PC-3 (cell line): Measurements from ENCODE around the gene TSPAN17. TPM values are rescaled to one million over a fixed set of nuclear protein-coding genes. Genes with fewer than 3 reads are reported as not detected.

ENCODE experiments used
- ATAC-seq: fragments of 200-7000 bp; cut with Tn5 transposase; 2 replicates; pipeline ENCODE4 v1.9.1; 2020; ENCODE audit warnings: mild to moderate bottlenecking, moderate library complexity
- BruUV-seq: library from RNA; stranded (reverse); fragments of 400-500 nt; replicated peaks from 2 replicates; lab custom pipeline; 2021; lab: Mats Ljungman, UMichigan
- CTCF ChIA-PET: fragments of 300-600 bp; sonication (Branson Sonifier 250); formaldehyde crosslinking; loops from one replicate; lab custom pipeline; 2022; ENCODE audit warnings: antibody characterized with exemption; lab: Charles Lee
- POLR2A ChIA-PET: fragments of 300-600 bp; sonication (Branson Sonifier 250); formaldehyde crosslinking; loops from one replicate; lab custom pipeline; 2022; ENCODE audit warnings: antibody characterized with exemption; ENCODE audit not compliant: unreplicated experiment; lab: Charles Lee
- DNase-seq: peaks from one replicate; pipeline ENCODE4 v3.0.0-alpha.2; 2015
- H2AFZ ChIP-seq: fragments of 300-600 bp; sonication (generic); 2 replicates; pipeline ENCODE4 v1.6.0; 2016; ENCODE audit warnings: antibody characterized with exemption, low read length
- H3F3A ChIP-seq: fragments of 300-600 bp; sonication (generic); one replicate; pipeline ENCODE4 v1.6.0; 2017; ENCODE audit warnings: antibody characterized with exemption, low read length, control low read depth, mild to moderate bottlenecking; ENCODE audit not compliant: unreplicated experiment
- H3K27ac ChIP-seq: fragments of 300-600 bp; sonication (generic); 2 replicates; pipeline ENCODE4 v1.5.1; 2016; ENCODE audit warnings: mild to moderate bottlenecking, low read length
- H3K27me3 ChIP-seq: fragments of 300-600 bp; sonication (generic); 2 replicates; pipeline ENCODE4 v1.6.1; 2016; ENCODE audit warnings: low read length, mixed read lengths
- H3K36me3 ChIP-seq: fragments of 300-600 bp; sonication (generic); 2 replicates; pipeline ENCODE4 v1.6.1; 2016; ENCODE audit warnings: low read depth, mixed run types, low read length, mixed read lengths
- H3K4me1 ChIP-seq: fragments of 300-600 bp; sonication (generic); 2 replicates; pipeline ENCODE4 v1.5.1; 2016; ENCODE audit warnings: low read length; ENCODE audit not compliant: insufficient read depth
- H3K4me2 ChIP-seq: fragments of 300-600 bp; sonication (generic); 2 replicates; pipeline ENCODE4 v1.6.0; 2016; ENCODE audit warnings: low read length
- H3K4me3 ChIP-seq: fragments of 300-600 bp; sonication (generic); 2 replicates; pipeline ENCODE4 v1.5.1; 2016; ENCODE audit warnings: mild to moderate bottlenecking, low read length, mixed read lengths
- H3K79me2 ChIP-seq: fragments of 300-600 bp; sonication (generic); 2 replicates; pipeline ENCODE4 v1.6.1; 2017; ENCODE audit warnings: low read length, mixed read lengths
- H3K9ac ChIP-seq: fragments of 300-600 bp; sonication (generic); 2 replicates; pipeline ENCODE4 v1.6.0; 2016; ENCODE audit warnings: mild to moderate bottlenecking, low read length
- H3K9me2 ChIP-seq: fragments of 300-600 bp; sonication (generic); replicated peaks from 2 replicates; pipeline ENCODE4 v1.6.1; 2016; ENCODE audit warnings: mixed run types, low read length, mixed read lengths
- H3K9me3 ChIP-seq: fragments of 300-600 bp; sonication (generic); 2 replicates; pipeline ENCODE4 v1.6.1; 2016; ENCODE audit warnings: low read length, mixed read lengths
- H4K20me1 ChIP-seq: fragments of 300-600 bp; sonication (generic); 2 replicates; pipeline ENCODE4 v1.6.1; 2016; ENCODE audit warnings: low read length, mixed read lengths
- EZH2 ChIP-seq: fragments of 300-600 bp; sonication (generic); IDR thresholded peaks from one replicate; pipeline ENCODE4 v1.6.1; 2017; ENCODE audit warnings: antibody characterized with exemption, mild to moderate bottlenecking, low read length; ENCODE audit not compliant: unreplicated experiment
- EZH2phosphoT487 ChIP-seq: fragments of 300-600 bp; sonication (generic); IDR thresholded peaks from 2 replicates; pipeline ENCODE4 v1.6.1; 2018; ENCODE audit warnings: mild to moderate bottlenecking, antibody characterized with exemption, low read length, borderline replicate concordance
- intact Hi-C: fragments of 100-400 bp; cut with micrococcal nuclease; formaldehyde crosslinking; loops from 2 replicates; pipeline ENCODE4 v1.9.0; 2023
- total RNA-seq: library from RNA; depleted of rRNA; stranded (reverse); fragments of >200 nt; gene quantifications from 2 replicates; pipeline ENCODE4 v1.2.3, GENCODE V29; 2014
- TF ChIP-seq, protein P1 (sequence below): fragments of 300-600 bp; sonication (generic); conservative IDR thresholded peaks from 2 replicates; pipeline ENCODE4 v1.5.1; 2017; ENCODE audit warnings: antibody characterized with exemption, low read depth, mild to moderate bottlenecking, low read length

TSPAN17 gene
- total RNA-seq, 1 experiment from 2014 or later, result 47.3 TPM

DNA sequence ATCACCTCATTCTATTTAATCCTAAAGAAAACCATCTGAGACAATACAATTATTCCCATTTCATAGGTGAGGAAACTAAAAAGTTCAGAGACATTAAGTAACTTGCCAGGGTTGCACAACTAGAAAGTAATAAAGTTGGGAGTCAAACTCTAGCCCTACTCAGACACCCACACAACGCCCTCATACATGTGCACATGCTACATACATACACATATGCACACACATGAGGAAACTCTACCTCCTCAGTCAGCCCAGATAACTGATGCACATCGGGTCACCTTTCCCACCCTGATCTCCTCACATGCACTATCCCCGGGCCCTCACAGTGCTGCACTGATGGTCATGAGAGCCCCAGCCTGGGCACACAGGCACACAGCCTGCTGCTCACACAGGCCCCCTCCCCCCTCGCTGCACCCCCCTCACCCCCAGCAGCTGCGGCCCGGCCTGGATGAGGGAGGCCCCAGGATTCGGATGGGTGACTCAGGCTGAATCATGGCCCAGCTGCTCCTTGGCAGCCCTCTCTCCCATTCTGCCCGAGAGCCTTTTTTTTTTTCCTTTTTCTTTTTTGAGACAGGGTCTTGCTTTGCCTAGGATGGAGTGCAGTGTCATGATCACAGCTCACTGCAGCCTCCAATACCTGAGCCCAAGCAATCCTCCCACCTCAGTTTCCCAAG, 32.3 kb upstream of the TSPAN17 start:
- Histone ChIP-seq H4K20me1 (no peaks in the 10 kb centered on the region), H3K9ac (no peak overlapping the region), H3K4me1 (peaks cover 22% of the 10 kb centered on the region), H3K9me2 (no peaks in the 10 kb centered on the region), H3K27ac (no peak overlapping the region), H3K79me2 (no peaks in the 10 kb centered on the region), H3K9me3 (no peaks in the 10 kb centered on the region), H3K36me3 (no peaks in the 10 kb centered on the region), H3K4me3 (no peak overlapping the region), H3F3A (no peaks in the 10 kb centered on the region), H2AFZ (no peak overlapping the region), H3K27me3 (peaks cover 6% of the 10 kb centered on the region), H3K4me2 (peak overlapping the region; percentile 32; the same call in 1 of the 2 replicates)
- ChIA-PET CTCF (interaction anchor here (0.7 to 0.9 kb wide), 2 partner anchors 15 to 46 kb away, joined by 5 to 7 read pairs; partner anchors contain the start of genes EIF4E1B and SNCB), POLR2A (no interaction called here)
- BruUV-seq, result no TSS peak
- TF ChIP-seq, protein P1, sequence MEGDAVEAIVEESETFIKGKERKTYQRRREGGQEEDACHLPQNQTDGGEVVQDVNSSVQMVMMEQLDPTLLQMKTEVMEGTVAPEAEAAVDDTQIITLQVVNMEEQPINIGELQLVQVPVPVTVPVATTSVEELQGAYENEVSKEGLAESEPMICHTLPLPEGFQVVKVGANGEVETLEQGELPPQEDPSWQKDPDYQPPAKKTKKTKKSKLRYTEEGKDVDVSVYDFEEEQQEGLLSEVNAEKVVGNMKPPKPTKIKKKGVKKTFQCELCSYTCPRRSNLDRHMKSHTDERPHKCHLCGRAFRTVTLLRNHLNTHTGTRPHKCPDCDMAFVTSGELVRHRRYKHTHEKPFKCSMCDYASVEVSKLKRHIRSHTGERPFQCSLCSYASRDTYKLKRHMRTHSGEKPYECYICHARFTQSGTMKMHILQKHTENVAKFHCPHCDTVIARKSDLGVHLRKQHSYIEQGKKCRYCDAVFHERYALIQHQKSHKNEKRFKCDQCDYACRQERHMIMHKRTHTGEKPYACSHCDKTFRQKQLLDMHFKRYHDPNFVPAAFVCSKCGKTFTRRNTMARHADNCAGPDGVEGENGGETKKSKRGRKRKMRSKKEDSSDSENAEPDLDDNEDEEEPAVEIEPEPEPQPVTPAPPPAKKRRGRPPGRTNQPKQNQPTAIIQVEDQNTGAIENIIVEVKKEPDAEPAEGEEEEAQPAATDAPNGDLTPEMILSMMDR, result no peak
- no peak for TF ChIP-seq EZH2phosphoT487
- TF ChIP-seq EZH2, result no peak
- DNase-seq (peak; percentile 79), ATAC-seq (peak; percentile 86)
- intact Hi-C loops, result no loop called here

DNA sequence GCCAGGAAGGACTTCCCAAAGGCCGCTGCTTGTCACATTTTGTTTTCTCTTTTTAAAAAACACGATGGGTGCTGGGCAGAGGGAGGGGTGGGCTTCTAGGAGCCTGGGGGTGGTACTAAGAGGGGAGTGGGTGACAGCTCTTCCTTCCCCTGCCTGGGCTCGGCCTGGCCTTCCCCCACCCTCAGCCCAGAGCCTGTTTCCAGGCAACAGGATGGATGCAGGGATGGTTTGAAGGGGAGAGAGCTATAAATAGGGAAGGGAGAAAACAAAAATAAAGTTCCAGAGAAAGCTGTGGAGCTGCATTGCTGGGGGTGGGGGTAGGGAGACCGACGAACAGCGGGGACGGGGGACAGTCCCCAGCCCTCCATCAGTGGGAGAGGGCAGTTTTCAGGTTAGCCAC, 30.8 kb upstream of the TSPAN17 start:
- Histone ChIP-seq H3K79me2 (no peaks in the 10 kb centered on the region), H3K4me2 (no peak overlapping the region), H3F3A (no peaks in the 10 kb centered on the region), H3K27me3 (peaks cover 18% of the 10 kb centered on the region), H3K9ac (no peak overlapping the region), H4K20me1 (no peaks in the 10 kb centered on the region), H3K4me1 (peaks cover 26% of the 10 kb centered on the region), H3K27ac (no peak overlapping the region), H3K36me3 (no peaks in the 10 kb centered on the region), H3K4me3 (no peak overlapping the region), H2AFZ (no peak overlapping the region), H3K9me2 (no peaks in the 10 kb centered on the region), H3K9me3 (no peaks in the 10 kb centered on the region)
- TF ChIP-seq EZH2 (no peak), EZH2phosphoT487 (no peak)
- TF ChIP-seq, protein P1, result no peak
- ChIA-PET CTCF (interaction anchor here (0.6 kb wide), 1 partner anchor 44 kb away, joined by 14 read pairs; no protein-coding TSS in a partner anchor), POLR2A (no interaction called here)
- BruUV-seq, result no TSS peak
- intact Hi-C loops, result no loop called here
- no peak for DNase-seq
- no peak for ATAC-seq

DNA sequence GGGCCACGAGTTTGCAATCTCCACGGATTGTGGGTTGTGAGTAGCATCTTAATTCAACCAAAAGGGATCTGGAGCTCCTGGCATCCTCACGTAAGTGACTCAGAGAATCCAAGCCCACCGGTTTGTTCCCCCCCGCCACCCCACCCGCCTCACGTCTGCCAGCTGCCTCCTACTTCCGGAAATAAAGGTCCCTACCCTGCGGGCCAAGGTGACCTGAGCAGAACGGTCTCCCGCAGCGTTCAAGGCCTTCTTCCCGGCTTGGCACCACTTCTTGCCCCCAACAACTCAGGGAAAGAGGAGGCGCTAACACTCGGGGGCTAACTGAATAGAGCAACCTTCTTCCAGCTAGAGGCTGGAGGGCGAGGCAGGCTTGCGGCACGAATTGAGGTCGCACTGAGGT, 28.5 kb upstream of the TSPAN17 start:
- intact Hi-C loops, result no loop called here
- H2AFZ ChIP-seq, result no peak overlapping the region
- CTCF ChIA-PET, result no interaction called here

More for the DNA sequence above, 28.5 kb upstream of the TSPAN17 start:
- Histone ChIP-seq H4K20me1 (no peaks in the 10 kb centered on the region), H3K36me3 (no peaks in the 10 kb centered on the region), H3K9me3 (no peaks in the 10 kb centered on the region), H3K9ac (no peak overlapping the region), H3K4me3 (no peak overlapping the region), H3K27ac (no peak overlapping the region), H3K9me2 (no peaks in the 10 kb centered on the region), H3K79me2 (no peaks in the 10 kb centered on the region), H3K4me1 (peaks cover 21% of the 10 kb centered on the region), H3K27me3 (peaks cover 18% of the 10 kb centered on the region), H3F3A (no peaks in the 10 kb centered on the region), H3K4me2 (no peak overlapping the region)
- DNase-seq, result no peak
- BruUV-seq, result no TSS peak
- POLR2A ChIA-PET, result no interaction called here
- no peak for TF ChIP-seq EZH2phosphoT487
- TF ChIP-seq, protein P1, result no peak
- no peak for TF ChIP-seq EZH2
- no peak for ATAC-seq
